Daoy (cell line): ENCODE measurements around the gene TSGA10IP. TPM values are rescaled to one million over a fixed set of nuclear protein-coding genes. Genes with fewer than 3 reads are reported as not detected.

ENCODE experiments used
- DNase-seq: peaks from one replicate; pipeline ENCODE4 v3.0.0-alpha.2; 2015; ENCODE audit warnings: low read depth
- total RNA-seq: library from RNA; depleted of rRNA; stranded (reverse); fragments of >200 nt; shearing (Covaris generic); gene quantifications from 2 replicates; pipeline ENCODE4 v1.2.3, GENCODE V29; 2014; rRNA removed

TSGA10IP gene
- not detected in 2 replicates for total RNA-seq

DNA sequence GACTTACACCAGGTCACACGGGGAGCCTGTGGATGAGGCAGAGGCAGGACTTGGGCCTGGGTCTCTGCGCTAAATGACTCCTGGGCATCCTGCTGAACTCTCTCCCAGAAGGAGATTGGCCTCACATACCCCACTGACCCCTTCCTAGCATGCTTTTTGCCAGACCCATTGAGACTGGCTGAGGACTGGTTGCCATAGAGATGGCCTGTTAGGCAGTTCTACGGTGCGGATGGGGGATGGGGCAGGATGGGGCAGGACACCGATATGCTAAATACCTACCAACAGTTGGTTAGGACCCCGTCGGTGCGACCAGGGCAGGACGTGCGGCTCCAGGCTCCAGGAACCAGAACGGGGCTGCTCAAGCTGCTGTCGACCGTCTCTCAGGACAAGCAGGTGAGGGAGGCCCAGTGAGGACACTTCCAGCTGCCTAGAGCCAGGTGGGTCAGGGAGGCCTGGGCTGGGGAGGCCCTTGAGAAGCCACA is at the start of gene TSGA10IP:
TSS of gene TSGA10IP (plus strand) at position 51 of the 482 bp plus-strand sequence. CDS start at position 247, 196 bp downstream.
- DNase-seq = no peak

DNA sequence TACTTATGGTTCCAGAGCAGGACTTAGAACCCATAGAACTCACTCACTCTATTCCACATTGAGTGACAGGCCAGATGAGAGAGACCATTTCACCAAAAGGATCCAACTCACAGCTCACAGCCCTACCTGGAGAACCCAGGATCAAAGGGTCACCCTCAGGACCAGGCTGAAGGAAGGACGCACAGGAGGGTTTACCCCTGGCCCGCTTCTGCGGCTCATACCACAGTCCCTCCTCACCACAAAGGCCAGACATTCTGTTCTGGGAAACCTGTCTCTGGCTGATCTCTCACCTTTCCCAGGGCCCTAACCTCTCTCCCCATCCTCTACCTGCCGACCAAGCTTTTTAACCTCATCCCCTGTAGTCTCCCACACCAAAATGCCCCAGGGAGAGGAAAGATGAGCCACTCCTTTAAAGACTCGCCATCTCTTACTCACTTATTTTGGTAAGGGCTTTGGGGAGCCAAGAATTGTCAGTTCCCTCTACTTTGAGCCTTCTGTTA is 49.7 kb upstream of the TSGA10IP start:
- DNase-seq = peak; percentile 23

DNA sequence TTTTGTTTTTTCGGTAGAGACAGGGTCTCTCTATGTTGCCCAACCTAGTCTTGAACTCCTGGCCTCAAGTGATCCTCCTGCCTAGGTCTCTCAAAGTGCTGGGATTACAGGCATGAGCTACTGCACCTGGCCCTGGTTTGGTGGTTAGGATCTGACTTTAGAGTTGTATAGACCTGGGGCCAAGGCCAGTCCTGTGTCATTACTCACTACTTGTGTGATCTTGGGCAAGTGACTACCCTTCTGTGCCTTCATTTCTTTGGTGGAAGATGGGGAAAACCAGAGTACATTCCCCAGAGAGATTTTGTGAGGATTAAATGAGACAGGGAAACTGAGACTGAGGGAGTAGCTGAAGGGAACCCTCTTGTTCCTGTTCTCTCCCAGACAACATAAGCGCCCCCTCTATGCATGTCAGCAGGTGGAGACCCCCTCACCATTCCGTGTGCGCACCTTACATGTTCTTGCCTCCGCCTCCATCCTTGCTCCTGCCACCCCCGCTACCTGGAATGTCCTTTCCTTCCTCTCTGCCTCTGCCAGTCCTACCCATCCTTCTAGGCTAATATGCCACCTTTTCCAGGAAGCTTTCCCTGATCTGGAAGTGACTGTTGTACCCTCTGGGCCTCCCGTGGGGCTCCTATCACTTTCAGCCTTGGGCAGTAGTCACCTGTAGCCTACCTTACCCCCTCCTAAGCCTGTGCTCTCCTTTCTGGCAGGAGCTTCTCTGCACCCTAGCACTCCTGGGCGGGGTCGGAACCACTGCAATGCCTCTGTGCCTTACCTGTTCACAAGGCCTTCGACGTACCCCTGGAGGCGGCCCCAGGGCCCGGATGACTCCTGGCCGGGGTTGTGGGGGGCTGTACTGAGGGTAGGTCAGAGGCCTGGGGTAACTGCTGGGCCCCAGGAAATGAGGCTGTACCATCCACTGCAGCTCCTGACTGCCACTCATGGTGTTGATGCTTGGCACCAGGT is 49.0 kb upstream of the TSGA10IP start:
- DNase-seq = no peak

DNA sequence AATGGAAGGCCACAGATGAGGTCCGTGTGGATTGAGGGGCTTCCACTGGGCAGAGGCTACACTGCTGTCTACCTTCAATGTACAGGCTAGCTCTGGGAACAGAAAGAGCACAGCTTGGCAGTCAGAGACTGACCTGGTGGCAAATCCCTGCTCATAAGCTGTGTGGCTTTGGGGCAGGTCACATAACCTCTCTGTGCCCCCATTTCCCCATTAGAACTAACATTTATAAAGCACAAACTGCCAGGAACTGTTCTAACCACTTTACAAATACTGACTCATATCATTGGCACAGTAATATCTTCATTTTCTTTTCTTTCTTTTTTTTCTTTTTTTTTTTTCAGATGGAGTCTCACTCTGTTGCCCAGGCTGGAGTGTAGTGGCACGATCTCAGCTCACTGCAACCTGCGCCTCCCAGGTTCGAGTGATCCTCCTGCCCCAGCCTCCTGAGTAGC is 48.2 kb upstream of the TSGA10IP start:
- DNase-seq = no peak

DNA sequence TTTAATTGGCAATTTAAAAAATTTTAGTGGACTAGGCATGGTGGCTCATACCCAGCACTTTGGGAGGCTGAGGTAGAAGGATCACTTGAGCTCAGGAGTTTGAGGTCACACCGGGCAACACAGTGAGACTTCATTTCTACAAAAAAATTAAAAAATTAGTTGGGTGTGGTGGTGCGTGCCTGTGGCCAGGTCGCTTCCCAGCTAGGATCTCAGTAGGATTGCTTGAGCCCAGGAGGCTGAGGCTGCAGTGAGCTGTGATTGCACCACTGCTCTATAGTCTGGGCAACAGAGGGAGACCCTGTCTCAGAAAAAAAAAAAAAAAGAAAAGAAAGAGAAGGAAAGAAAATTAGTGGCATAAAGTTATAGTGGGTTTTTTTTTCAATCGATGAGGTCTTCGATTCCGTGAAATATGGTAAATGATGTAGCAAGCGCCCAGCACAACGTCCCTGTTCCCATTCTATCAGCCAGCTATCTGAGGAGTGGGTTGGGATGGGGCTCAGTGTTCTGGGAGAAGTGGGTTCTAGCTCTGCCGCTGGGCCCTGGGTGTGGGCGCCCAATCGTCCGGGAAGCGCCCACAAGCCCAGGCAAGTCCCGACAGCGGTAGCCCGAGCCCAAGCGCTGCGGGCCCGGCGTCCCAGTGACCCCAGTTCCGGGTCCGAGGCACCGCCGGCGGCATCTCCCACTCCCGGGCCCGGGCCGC is 46.5 kb upstream of the TSGA10IP start:
- no peak for DNase-seq

DNA sequence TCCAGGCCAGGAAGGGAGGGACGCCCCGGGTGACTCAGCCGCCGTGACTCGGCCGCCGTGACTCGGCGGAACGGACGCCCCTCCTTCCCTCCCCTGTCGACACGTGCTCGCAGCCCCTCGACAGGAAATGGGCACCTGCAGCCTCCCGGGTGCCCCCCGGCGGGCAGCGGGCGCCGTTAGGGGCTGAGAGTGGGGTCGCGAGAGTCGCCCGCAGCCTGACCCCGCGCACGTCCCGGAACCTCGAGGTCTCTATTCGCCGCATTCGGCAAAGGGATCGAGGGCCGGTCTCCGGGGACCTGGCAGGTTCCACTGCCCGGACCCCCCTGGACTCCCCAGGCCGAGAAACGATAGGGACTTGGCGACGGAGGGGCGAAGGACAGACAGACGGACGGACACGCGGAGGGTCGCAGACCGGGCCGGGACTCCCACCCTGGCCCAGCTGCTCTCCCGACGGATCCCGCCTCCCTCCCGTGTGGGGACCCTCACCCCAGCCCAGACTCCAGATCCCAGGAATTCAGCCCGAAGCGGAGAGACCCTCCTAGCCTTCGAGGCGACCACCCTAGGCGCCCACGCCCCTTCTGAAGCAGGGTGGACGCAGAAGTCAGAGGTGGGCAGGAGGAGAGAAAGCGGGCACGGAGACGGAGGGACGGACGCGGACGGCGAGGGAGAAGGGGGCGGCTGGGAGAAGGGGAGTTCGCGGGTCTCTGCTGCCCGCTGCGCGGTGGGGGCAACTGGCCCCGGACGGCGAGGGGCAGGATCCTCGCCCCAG is 45.7 kb upstream of the TSGA10IP start:
- DNase-seq = peak; percentile 96

DNA sequence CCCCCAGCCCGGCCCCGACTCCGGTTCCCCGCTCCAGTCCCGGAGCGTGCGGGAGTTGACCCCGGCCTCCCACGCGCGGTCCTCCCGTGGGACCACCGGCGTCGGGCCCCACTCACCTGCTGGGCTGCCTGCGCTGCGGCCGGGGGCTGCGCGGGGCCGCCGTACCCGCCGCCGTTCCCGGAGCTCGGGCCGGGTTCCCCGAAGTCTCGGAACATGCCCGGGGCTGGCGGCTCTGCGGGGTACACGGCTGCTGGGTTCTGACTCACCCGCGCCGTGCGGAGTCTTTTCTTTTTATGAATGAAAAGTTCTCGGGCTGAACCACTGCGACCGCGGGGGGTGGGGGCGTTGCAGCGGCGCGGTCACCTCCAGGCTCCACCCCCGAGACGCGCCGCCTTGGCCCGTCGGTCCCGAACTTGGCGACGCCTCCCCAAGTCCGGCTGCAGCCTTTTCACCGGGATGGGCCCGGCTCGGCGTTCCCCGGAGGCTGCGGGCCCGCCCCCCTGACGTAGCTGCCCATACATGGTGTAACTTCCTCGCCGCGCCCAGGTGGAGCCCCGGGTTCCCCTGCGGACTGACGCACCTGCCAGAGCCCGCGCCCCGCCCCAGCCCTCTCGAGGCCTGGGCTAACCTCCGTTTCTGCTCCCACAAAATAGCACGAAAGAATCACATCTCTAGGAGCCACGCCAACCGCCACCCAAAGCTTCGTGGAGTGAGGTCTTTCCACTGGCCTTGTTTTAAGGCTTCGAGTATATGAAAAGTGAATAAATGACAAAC is 45.0 kb upstream of the TSGA10IP start, which contains the start of gene FOSL1:
TSS of gene FOSL1 (minus strand) at position 264 of the 774 bp plus-strand sequence. CDS start at position 215, 49 bp downstream.
- peak; percentile 98 for DNase-seq

DNA sequence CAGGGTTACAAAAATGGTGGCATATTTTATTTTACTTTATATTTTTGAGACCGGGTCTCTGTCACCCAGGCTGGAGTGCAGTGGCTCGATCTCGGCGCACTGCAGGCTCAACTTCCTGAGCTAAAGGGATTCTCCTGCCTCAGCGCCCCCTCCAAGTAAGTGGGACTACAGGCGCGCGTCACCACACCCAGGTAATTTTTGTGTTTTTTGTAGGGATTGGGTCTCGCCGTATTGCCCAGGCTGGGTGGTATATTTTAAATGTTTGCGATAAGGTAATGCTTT is 44.4 kb upstream of the TSGA10IP start:
- no peak for DNase-seq

DNA sequence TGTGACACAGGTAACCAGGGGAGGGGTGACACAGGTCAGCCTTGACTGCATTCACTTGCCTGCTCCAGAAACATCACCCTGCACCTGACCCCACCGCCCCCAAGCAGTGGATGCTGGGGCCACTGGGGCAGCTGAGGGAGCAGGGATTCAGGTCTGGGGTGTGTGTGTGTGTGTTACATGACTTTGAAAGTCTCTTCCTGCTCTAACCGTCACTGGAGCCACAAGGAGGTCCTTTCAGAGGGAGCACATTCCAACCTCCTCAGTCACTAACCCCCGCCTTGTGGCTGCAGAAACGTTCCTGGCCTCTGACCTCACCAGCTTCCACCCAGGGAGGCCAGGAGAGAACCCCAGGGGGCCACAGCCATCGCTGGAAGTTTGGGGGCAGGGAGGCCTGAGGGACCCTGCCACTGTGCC is 42.2 kb upstream of the TSGA10IP start:
- peak; percentile 96 for DNase-seq

DNA sequence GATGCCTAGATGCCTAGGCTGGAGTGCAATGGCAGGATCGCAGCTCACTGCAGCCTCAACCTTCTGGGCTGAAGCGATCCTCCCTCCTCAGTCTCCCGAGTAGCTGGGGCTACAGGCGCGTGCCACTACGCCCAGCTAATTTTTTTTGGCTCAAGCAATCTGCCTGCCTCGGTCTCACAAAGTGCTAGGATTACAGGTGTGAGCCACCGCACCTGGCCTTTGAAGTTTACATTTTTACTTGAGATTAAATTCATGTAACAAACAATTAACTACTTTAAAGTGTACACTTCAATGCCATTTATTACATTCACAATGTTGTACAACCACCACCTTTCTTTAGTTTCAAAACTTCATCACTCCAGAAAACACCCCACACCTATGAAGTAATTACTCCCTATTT is 41.6 kb upstream of the TSGA10IP start:
- no peak for DNase-seq

DNA sequence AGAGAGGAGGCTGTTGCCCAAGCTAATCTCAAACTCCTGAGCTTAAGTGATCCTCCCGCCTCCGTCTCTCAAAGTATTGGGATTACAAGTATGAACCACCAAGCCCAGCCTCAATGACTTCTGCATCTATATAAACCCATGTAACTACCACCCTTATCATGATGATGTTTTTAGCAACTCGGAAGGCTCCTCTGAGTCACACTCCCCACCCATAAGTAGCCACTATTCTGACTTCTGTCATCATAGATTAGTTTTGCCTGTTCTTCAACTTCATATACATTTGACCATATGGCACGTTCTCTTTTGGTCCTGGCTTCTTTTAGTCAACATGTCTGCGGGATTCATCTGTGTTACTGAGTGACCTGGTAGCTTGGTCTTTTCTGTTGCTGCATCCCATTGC is 38.7 kb upstream of the TSGA10IP start:
- DNase-seq = peak; percentile 27

DNA sequence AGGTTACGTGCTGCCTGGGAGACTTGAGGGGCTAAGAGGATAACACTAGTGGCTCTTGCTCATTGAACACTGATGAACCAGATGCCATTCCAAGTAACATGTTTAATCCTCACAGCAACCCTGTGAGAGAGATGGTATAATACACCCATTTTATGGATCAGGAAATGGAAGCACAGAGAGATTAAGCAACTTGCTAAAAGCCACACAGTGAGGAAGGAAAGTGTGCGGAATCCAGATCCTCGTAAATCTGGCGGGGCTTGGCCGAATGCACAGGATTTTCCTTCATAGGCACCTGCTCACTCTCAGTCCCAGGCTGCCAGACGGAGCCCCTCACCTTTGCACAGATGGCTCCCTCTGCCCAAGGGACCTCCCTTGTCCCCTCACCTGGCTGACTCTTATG is 37.4 kb upstream of the TSGA10IP start:
- no peak for DNase-seq

DNA sequence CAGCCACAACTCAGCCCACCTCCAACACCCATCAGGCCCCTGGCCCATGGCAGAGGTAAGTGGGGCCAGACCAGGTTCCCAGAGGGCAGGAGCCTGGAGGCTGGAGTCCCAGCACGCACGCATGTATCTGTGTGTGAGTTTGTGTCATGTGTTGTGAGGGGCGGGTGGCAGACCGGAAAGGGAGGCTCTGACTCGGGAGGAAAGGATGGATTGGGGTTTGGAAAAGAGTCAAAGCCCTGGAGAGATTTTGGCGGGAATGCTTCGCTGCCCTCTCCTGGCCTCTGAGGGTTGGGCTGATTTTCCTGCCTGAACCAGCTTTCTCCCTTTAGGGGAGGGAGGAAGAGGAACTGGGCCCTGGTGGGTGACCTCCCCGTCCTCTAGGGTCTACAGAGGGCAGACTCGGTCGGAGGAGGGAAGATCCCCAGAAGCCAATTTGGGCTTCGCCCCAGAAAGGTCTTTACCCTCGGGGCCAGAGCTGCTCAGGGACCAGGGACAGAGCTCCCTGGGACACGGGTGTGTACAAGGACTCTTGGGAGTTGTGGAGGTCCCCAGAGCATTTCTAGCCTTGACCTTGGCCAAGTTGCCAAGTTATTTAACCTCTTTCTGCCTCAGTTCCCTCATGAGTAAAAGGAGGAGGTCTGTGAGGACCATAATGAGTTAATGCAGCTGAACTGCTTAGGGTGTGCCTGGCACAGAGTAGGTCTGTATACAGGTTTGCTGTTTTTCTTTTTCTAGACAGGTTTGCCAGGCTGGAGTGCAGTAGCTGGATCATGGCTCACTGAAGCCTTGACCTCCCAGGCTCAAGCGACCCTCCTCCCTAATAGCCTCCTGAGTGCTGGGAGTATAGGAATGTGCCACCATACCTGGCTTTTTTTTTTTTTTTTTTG is 33.4 kb upstream of the TSGA10IP start:
- peak; percentile 96 for DNase-seq

DNA sequence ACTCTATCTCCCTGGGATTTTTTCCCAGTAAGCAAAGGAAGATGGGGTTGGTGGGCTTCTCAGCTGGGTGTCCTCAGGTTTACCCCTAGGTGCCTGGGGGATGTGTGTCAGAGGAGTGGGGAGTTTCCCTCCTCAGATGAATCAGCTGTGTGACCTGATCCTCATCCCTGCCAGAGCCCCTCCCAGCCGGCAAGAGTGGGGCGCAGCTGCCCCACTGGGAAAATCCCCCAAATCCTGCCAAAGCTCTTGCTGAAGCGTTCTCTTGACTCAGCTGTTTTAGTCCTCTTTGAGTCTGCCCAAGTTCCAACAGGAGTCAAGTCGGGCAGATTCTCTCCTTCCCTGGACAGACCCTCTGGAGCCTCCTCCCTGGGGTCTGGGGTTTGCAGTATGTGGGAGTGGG is 32.4 kb upstream of the TSGA10IP start:
- DNase-seq = peak; percentile 94

DNA sequence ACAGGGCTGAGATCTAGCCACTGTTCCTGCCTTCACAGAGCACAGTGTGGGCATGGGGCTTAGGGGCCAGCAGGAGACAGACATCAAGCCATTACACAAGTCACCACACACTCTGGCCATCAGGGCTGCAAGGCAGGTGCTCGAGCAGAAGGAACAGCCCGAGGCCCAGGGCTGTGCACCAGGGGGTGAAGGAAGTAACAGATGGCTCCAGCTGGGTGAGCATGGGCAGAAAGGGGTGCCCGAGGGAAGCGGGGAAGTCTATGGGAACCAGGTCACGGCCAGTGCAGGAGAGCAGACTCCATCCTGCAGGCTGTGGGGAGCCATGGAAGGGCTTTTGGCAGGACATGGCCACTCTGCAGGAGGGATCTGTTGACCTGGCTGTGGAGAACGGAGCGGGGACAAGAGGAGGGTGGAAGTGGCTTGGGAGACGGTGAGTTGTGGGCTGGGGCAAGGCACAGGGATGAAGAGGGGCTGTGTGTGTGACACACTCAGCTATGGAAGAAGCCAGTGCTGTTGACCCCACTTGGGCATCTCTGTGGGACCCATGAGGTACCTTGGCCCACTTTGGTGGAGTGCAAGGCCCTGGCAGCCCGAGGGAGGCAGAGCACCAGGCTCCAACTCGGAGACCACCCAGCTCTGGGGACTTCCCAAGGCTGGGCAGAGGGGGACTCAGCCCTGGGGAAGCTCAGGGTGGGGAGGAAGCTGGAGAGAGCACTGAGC is 30.0 kb upstream of the TSGA10IP start:
- DNase-seq = peak; percentile 68

DNA sequence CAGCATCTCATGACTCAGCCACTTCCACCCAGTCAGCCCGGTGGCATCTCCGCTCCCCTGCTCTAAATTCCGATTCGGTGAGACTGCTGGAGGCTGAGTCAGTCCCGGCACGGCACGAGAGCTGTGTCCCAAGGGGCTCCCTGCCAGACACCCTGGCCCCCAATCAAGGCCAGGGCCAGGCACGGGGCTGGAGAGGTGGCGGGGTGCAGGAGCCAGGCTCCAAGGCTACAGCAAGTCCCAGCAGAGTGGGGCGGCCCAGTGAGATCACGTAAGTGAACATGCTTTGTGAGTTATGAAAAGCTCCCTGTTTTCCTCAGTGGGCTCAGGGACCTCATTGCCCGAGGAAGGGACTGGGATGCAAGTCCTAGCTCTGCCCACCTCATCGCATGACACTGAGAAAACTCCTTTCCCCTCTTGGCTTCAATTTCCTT is 29.4 kb upstream of the TSGA10IP start:
- DNase-seq = peak; percentile 99

DNA sequence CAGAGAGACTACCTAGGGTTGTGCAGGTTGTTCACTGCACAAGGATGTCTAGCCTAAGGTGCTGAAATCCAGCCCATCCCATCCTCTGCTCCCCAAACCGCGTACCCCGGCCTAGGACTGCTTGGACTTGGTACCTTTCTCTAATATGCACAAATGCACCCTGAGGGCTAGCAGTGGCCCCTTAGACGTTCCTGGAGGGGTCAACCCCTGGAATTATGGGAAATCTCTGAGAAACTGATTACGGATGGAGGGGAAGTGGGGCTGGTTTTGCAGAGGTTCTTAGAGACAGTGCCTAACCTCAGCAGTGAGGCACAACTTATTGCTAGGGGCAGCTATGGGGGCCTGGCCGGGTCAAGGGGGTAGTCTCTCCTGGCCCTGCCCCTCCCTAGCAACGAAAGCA is 28.9 kb upstream of the TSGA10IP start:
- no peak for DNase-seq

DNA sequence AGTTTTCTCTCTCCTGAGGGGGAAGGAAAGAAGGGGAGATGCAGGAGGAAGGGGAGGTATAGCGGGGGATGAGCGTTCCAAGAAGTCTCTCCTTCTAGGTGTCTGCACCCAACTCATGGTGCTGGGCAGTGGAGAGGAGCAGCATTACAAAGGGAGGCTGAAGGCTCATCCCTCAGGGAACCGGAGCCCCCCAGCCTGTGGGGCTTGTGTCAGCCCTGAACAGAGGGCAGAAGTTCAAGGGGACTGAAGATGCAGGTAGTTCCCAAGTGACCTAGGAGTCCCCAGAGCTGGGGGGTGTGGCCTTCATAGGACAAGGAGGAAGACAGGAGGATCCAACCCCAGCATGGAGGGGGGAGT is 28.2 kb upstream of the TSGA10IP start:
- DNase-seq = no peak
